K562 (cell line): ENCODE results near the gene AQP5. TPM values are rescaled to one million over a fixed set of nuclear protein-coding genes. Genes with fewer than 3 reads are reported as not detected.

ENCODE experiments used
- ATAC-seq: fragments of 200-7000 bp; cut with Tn5 transposase; 3 replicates; pipeline ENCODE4 v1.9.1; 2020; ENCODE audit warnings: moderate library complexity
- BruUV-seq: library from RNA; stranded (reverse); fragments of 400-500 nt; replicated peaks from 2 replicates; lab custom pipeline; 2021; lab: Mats Ljungman, UMichigan
- CTCF ChIA-PET: fragments of 300-600 bp; formaldehyde crosslinking; extraction: SDS; loops from one replicate; lab custom pipeline; 2021; ENCODE audit warnings: low intra/inter-chr PET ratio; lab: Yijun Ruan, JAX
- POLR2A ChIA-PET: fragments of 300-600, 350-650 bp; sonication (Branson Sonifier 250); formaldehyde crosslinking; extraction: SDS; loops from one replicate; lab custom pipeline; 2021; ENCODE audit warnings: antibody characterized with exemption, inconsistent platforms; lab: Yijun Ruan, JAX
- DNase-seq, 4 experiments: peaks; one replicate each; pipeline versions ENCODE4 v3.0.0 to v3.0.0-alpha.2; 2011 to 2018; ENCODE audit warnings: low spot score in 3 of 4, mixed read lengths in 3 of 4; ENCODE audit errors: extremely low read depth in 1 of 4
- FAIRE-seq: peaks from 2 replicates; lab custom pipeline; 2011; peaks lifted over from hg19 to GRCh38; lab: Jason Lieb, UNC
- H2AFZ ChIP-seq: 2 replicates; pipeline ENCODE4 v1.6.0; 2011; ENCODE audit warnings: low read depth, low read length, control low read depth, inconsistent platforms
- H3K27ac ChIP-seq: fragments of 200-600 bp; 3 replicates; pipeline ENCODE4 v1.8.0; 2011; ENCODE audit warnings: low read depth, mild to moderate bottlenecking, control low read depth, inconsistent platforms, low read length, moderate library complexity, mixed read lengths; ENCODE audit errors: extremely low read depth
- H3K27me3 ChIP-seq, 2 experiments: fragments of 300-600 bp in 1 of 2; 2 replicates in 1 of 2; 3 replicates in 1 of 2; pipeline versions ENCODE4 v1.6.0 to v1.8.0; 2011; ENCODE audit warnings: inconsistent platforms in 2 of 2, low read length in 2 of 2, mild to moderate bottlenecking in 1 of 2, mixed read lengths in 1 of 2, moderate library complexity in 1 of 2; ENCODE audit not compliant: control insufficient read depth in 2 of 2, insufficient read depth in 2 of 2
- H3K36me3 ChIP-seq: fragments of 300-600 bp; 3 replicates; pipeline ENCODE4 v1.8.0; 2011; ENCODE audit warnings: mild to moderate bottlenecking, low read length, inconsistent platforms; ENCODE audit not compliant: control insufficient read depth, insufficient read depth
- H3K4me1 ChIP-seq, 2 experiments: fragments of 200-600 bp in 1 of 2; replicated peaks in 1 of 2; 2 replicates in 1 of 2; 3 replicates in 1 of 2; pipeline versions ENCODE4 v1.5.1 to v1.8.0; 2011; ENCODE audit warnings: inconsistent platforms in 2 of 2, low read length in 2 of 2, mild to moderate bottlenecking in 1 of 2, mixed read lengths in 1 of 2, moderate library complexity in 1 of 2; ENCODE audit not compliant: control insufficient read depth in 2 of 2, insufficient read depth in 2 of 2
- H3K4me2 ChIP-seq: 2 replicates; pipeline ENCODE4 v1.6.1; 2011; ENCODE audit warnings: low read length, control low read depth, inconsistent platforms, mixed read lengths; ENCODE audit not compliant: insufficient read depth
- H3K4me3 ChIP-seq: fragments of 200-600 bp; sonication (generic), shearing (Covaris generic); 2 replicates; pipeline ENCODE4 v1.5.1; 2016; ENCODE audit warnings: control low read depth, inconsistent platforms
- H3K79me2 ChIP-seq: fragments of 200-600 bp; 3 replicates; pipeline ENCODE4 v1.8.0; 2011; ENCODE audit warnings: low read length, inconsistent platforms; ENCODE audit not compliant: control insufficient read depth, insufficient read depth
- H3K9ac ChIP-seq, 2 experiments: 2 replicates each; pipeline versions ENCODE4 v1.6.0 to v1.6.1; 2011; ENCODE audit warnings: low read depth in 2 of 2, low read length in 2 of 2, control low read depth in 1 of 2, inconsistent platforms in 1 of 2, mild to moderate bottlenecking in 1 of 2, mixed read lengths in 1 of 2; ENCODE audit not compliant: insufficient read depth in 1 of 2
- H3K9me1 ChIP-seq: one replicate; pipeline ENCODE4 v1.6.0; 2011; ENCODE audit warnings: inconsistent platforms, mild to moderate bottlenecking, low read length, moderate library complexity; ENCODE audit not compliant: control insufficient read depth, insufficient read depth
- H3K9me3 ChIP-seq: replicated peaks from 2 replicates; pipeline ENCODE4 v1.5.1; 2011; ENCODE audit warnings: low read depth, low read length, inconsistent platforms; ENCODE audit not compliant: control insufficient read depth, insufficient read depth
- H4K20me1 ChIP-seq: replicated peaks from 2 replicates; pipeline ENCODE4 v1.6.1; 2011; ENCODE audit warnings: low read length, inconsistent platforms, mixed read lengths; ENCODE audit not compliant: control insufficient read depth, insufficient read depth
- ATF6 ChIP-seq: sonication (generic); formaldehyde crosslinking; IDR thresholded peaks from 2 replicates; pipeline ENCODE4 v1.4.0; 2020; ENCODE audit warnings: mild to moderate bottlenecking, missing genetic modification reagents
- CREB3 ChIP-seq: fragments of 450-650 bp; conservative IDR thresholded peaks from 2 replicates; pipeline ENCODE4 v1.6.1; 2016; ENCODE audit warnings: missing genetic modification characterization, low read depth, mild to moderate bottlenecking, missing compliant biosample characterization, moderate library complexity
- HIVEP1 ChIP-seq: fragments of 250-450 bp; sonication (Bioruptor Pico); IDR thresholded peaks from 2 replicates; pipeline ENCODE4 v1.4.0; 2020; ENCODE audit warnings: mild to moderate bottlenecking
- HLTF ChIP-seq: fragments of 450-650 bp; IDR thresholded peaks from 2 replicates; pipeline ENCODE4 v1.6.1; 2016
- IFI16 ChIP-seq: fragments of 250-450 bp; sonication (Bioruptor Pico); IDR thresholded peaks from 2 replicates; pipeline ENCODE4 v2.1.2; 2022; ENCODE audit warnings: mild to moderate bottlenecking, inconsistent platforms
- KAT2B ChIP-seq: IDR thresholded peaks from one replicate; pipeline ENCODE4 v1.6.1; 2012; ENCODE audit warnings: low read depth, mild to moderate bottlenecking, control low read depth, inconsistent platforms, low read length, moderate library complexity
- KDM1A ChIP-seq, 2 experiments: fragments of 450-650 bp; IDR thresholded peaks; 2 replicates each; pipeline ENCODE4 v1.6.1; 2016; ENCODE audit warnings: mild to moderate bottlenecking in 2 of 2
- KDM5B ChIP-seq: fragments of 200-600 bp; sonication (generic); IDR thresholded peaks from 2 replicates; pipeline ENCODE4 v1.6.1; 2012; ENCODE audit warnings: low read depth, mild to moderate bottlenecking, moderate library complexity, low read length, control low read depth, inconsistent platforms; ENCODE audit not compliant: insufficient replicate concordance
- L3MBTL2 ChIP-seq: fragments of 450-650 bp; IDR thresholded peaks from 2 replicates; pipeline ENCODE4 v1.6.1; 2016; ENCODE audit warnings: mild to moderate bottlenecking, moderate library complexity
- PHTF2 ChIP-seq: fragments of 250-450 bp; sonication (Bioruptor Pico); IDR thresholded peaks from 2 replicates; pipeline ENCODE4 v1.5.0; 2021; ENCODE audit warnings: mild to moderate bottlenecking
- RREB1 ChIP-seq: fragments of 250-450 bp; sonication (Bioruptor Pico); IDR thresholded peaks from 2 replicates; pipeline ENCODE4 v1.4.0; 2020
- TAF1 ChIP-seq: IDR thresholded peaks from 2 replicates; pipeline ENCODE4 v1.6.1; 2011; ENCODE audit warnings: mild to moderate bottlenecking, low read length, moderate library complexity; ENCODE audit not compliant: insufficient read depth, control insufficient read depth, severe bottlenecking; ENCODE audit errors: extremely low read depth
- ZNF274 ChIP-seq: IDR thresholded peaks from 2 replicates; pipeline ENCODE4 v1.6.1; 2011; ENCODE audit warnings: low read depth, mild to moderate bottlenecking, low read length, moderate library complexity, borderline replicate concordance
- WGBS: fragments of 100-300 bp; shearing (Covaris generic); methylation state at CpG from one replicate; pipeline ENCODE4 v1.1.6; 2016; ENCODE audit warnings: low coverage, mixed read lengths; ENCODE audit not compliant: insufficient coverage; ENCODE audit errors: missing lambda C conversion rate; 5-methylcytosine and 5-hydroxymethylcytosine counted together
- in situ Hi-C: fragments of 300-500 bp; cut with MboI; formaldehyde crosslinking; loops from 4 replicates; pipeline ENCODE4 v1.15.0; 2018; ENCODE audit warnings: inconsistent platforms, mixed read lengths
- intact Hi-C: fragments of 100-400 bp; cut with micrococcal nuclease; formaldehyde crosslinking; loops from 2 replicates; pipeline ENCODE4 v1.14.2; 2022
- polyA plus RNA-seq, 8 experiments: library from polyadenylated mRNA; depleted of rRNA in 4 of 8; stranded (reverse) in 5 of 8; unstranded in 3 of 8; fragments of >200 nt; fragmentation: Nextera tagmentation in 2 of 8; fragmentation: Illumina TruSeq in 1 of 8; extraction: Ambion mirVana in 2 of 8; extraction: Trizol in 1 of 8; gene quantifications; 2 replicates each; pipeline versions ENCODE4 v1.2.1 to v1.2.3, GENCODE V29; 2011 to 2014; ENCODE audit warnings: inconsistent platforms in 1 of 8, missing spikeins in 1 of 8
- total RNA-seq, 7 experiments: library from RNA; depleted of rRNA in 6 of 7; stranded (reverse); fragments of >200 nt in 6 of 7; fragmentation: Illumina TruSeq in 2 of 7; extraction: Trizol in 2 of 7; gene quantifications; 2 replicates each; pipeline versions ENCODE4 v1.2.1 to v1.2.3, GENCODE V29; 2011 to 2021; ENCODE audit warnings: low replicate concordance in 1 of 7

The AQP5 gene
- total and polyA plus RNA-seq, 9 of the 15 experiments (the other 6 are each of a cell fraction or from before 2014, with no cell fraction given): not detected

- no TSS peak for BruUV-seq
- no peak overlapping the region for H2AFZ ChIP-seq
- no peaks in the 10 kb centered on the region for H3K36me3 ChIP-seq
- POLR2A ChIA-PET: interaction anchor here (0.7 kb wide), 1 partner anchor 11 kb away, joined by 4 read pairs; no protein-coding TSS in a partner anchor
- FAIRE-seq: no peak
- in situ Hi-C loops (no loop called here), intact Hi-C loops (no loop called here)
- no peaks in the 10 kb centered on the region for H3K9me1 ChIP-seq
- CTCF ChIA-PET: no interaction called here
- no peak overlapping the region for H3K27ac ChIP-seq
- DNase-seq: no peak
- no peak overlapping the region for H3K4me2 ChIP-seq
- H3K9me3 ChIP-seq: no peaks in the 10 kb centered on the region
- ATAC-seq: no peak
- peaks cover 0 to 21% of the 10 kb centered on the region in 2 experiments; a peak in 1 of 5 replicates for H3K4me1 ChIP-seq
- H3K4me3 ChIP-seq: no peak overlapping the region
- WGBS: 3% methylated on average over 5 of the region's 6 CpGs
- H3K27me3 ChIP-seq: peaks cover 11 to 43% of the 10 kb centered on the region in 2 experiments; a peak in 4 of 5 replicates
- H4K20me1 ChIP-seq: no peaks in the 10 kb centered on the region
- no peaks in the 10 kb centered on the region for H3K79me2 ChIP-seq
- H3K9ac ChIP-seq: no peak overlapping the region
- TF ChIP-seq ZNF274: no peak
- no peak for TF ChIP-seq HIVEP1 (CRISPR knock-in tag)
- no peak for TF ChIP-seq CREB3 (tag)
- no peak for TF ChIP-seq TAF1
- TF ChIP-seq L3MBTL2: no peak
- no peak for TF ChIP-seq RREB1 (CRISPR knock-in tag)
- no peak for TF ChIP-seq ATF6 (CRISPR knock-in tag)
- TF ChIP-seq KDM5B: no peak
- no peak for TF ChIP-seq HLTF
- no peak for TF ChIP-seq KAT2B
- no peak for TF ChIP-seq KDM1A (IDR thresholded peaks at IDR 0.05)
- no peak for TF ChIP-seq PHTF2 (CRISPR knock-in tag)
- TF ChIP-seq IFI16 (CRISPR knock-in tag): no peak
Observed at GRCh38 chr12:49956663-49957569, 4.8 kb upstream of the AQP5 start.
